Gastroesophageal sphincter (tissue), 3 donors: ENCODE results near the gene TECPR2.

Experiments
- POLR2A ChIP-seq, 2 donors: fragments of 450-650 bp; IDR thresholded peaks; one replicate each; pipeline ENCODE4 v1.6.1; 2017; ENCODE audit warnings: antibody characterized with exemption in 2 of 2, mild to moderate bottlenecking in 2 of 2, moderate library complexity in 1 of 2
- TF ChIP-seq, protein P1 (sequence below), 4 experiments: fragments of 200-600 bp in 2 of 4; fragments of 450-650 bp in 2 of 4; sonication (generic) in 1 of 4; IDR thresholded peaks; one replicate each; pipeline ENCODE4 v1.5.1; 2017 to 2019; ENCODE audit warnings: antibody characterized with exemption in 4 of 4, mild to moderate bottlenecking in 2 of 4, moderate library complexity in 2 of 4

DNA sequence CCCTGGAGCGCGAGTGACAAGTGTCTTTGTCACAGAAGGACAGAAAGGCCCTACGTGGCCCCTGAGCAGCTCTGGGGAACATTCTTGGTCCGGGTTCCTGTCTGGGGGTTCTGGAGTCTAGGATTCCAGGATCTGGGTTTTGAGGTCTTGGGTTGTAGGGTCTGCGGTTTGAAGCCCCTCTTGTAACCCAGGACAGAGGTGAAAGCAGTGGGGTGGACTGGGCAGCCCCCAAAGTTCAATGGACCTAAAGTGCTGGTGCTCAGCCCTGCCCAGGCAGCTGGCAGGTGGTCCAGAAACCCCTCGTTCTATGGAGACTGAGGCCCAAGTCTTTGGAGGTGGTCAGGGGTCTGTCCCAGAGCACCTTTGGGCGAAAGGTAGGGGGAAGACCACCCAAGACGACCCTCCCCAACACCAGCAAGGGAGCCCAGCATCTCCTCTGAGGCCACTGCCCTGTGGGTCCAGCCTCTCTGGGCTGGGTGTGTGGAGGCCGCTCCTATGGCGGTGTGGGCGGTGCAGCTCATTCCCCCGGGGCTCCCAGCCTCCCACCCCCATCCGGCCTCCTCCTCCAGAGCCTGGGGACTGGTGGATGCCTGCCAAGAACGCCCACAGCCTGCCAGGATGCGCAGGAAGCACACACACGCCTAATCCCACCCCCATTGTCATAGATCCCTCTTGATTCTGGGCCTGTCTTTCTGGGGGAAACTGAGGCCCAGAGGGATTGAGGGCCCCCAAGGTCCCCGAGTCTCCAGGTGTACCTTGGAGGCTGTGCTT is 177.0 kb downstream of the TECPR2 start:
- TF ChIP-seq, protein P1, sequence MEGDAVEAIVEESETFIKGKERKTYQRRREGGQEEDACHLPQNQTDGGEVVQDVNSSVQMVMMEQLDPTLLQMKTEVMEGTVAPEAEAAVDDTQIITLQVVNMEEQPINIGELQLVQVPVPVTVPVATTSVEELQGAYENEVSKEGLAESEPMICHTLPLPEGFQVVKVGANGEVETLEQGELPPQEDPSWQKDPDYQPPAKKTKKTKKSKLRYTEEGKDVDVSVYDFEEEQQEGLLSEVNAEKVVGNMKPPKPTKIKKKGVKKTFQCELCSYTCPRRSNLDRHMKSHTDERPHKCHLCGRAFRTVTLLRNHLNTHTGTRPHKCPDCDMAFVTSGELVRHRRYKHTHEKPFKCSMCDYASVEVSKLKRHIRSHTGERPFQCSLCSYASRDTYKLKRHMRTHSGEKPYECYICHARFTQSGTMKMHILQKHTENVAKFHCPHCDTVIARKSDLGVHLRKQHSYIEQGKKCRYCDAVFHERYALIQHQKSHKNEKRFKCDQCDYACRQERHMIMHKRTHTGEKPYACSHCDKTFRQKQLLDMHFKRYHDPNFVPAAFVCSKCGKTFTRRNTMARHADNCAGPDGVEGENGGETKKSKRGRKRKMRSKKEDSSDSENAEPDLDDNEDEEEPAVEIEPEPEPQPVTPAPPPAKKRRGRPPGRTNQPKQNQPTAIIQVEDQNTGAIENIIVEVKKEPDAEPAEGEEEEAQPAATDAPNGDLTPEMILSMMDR (IDR thresholded peaks at IDR 0.05) = no peak
- TF ChIP-seq POLR2A (IDR thresholded peaks at IDR 0.05) = no peak
